ENCODE results near the gene ASRGL1.

DNA sequence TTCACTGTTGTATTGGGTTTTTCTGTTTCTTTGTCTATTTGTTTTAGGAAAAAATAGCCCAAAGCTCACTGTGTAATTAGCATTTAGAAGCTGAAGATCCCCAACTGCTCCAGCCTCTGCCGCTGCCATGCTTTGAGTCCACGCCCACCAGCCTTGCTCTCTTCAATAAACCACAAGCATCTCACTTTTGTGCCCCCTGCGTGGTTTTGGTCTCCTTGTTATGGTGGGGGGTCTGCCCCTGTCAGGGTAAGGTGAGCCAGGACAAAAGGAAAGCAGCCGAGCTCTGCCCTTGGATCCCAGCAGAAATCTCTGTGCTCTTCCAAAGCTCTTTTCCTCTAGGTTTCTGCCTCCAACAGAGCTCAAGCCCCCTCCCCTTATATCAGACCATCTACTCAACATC is 85.8 kb downstream of the ASRGL1 start:
- TF ChIP-seq POLR2A (IDR thresholded peaks at IDR 0.05) (no peak), CTCF (IDR thresholded peaks at IDR 0.05) (no peak)

All from uterus (tissue), 2 donors.